Vagina (tissue), 2 donors: ENCODE results near the gene TRPV6.

Experiments
- POLR2A ChIP-seq, 2 donors: fragments of 450-650 bp; IDR thresholded peaks; one replicate each; pipeline ENCODE4 v1.6.1; 2017; ENCODE audit warnings: antibody characterized with exemption in 2 of 2, mild to moderate bottlenecking in 2 of 2, moderate library complexity in 2 of 2
- POLR2AphosphoS5 ChIP-seq, 2 donors: sonication (generic); formaldehyde crosslinking; IDR thresholded peaks; one replicate each; pipeline ENCODE4 v1.9.0; 2017; ENCODE audit warnings: antibody characterized with exemption in 2 of 2, mild to moderate bottlenecking in 2 of 2, low read depth in 1 of 2; ENCODE audit not compliant: insufficient read depth in 1 of 2
- TF ChIP-seq, protein P1 (sequence below), 3 experiments: fragments of 450-650 bp in 2 of 3; fragments of 200-600 bp in 1 of 3; sonication (generic) in 1 of 3; IDR thresholded peaks; one replicate each; pipeline ENCODE4 v1.5.1; 2017 to 2019; ENCODE audit warnings: antibody characterized with exemption in 3 of 3, mild to moderate bottlenecking in 2 of 3, moderate library complexity in 2 of 3

DNA sequence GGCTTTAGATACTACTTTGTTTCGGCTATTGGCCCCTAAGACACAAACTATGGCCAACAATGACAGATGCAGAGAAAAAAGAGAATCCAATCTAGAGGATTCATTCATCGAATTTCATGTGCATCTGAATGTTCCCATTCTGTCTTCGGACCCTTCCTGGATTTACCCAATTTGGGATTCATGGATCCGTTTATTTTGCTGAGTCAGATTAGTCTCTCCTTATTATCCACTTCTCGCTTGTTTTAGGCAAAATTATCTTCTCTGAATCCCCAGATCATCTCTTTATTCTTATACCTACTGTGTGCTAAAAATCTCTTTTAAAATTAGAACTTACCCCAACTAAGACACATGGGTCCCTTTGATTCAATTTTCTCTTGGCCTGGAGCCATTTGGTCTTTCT is 6.5 kb downstream of the TRPV6 start:
- TF ChIP-seq POLR2AphosphoS5 (IDR thresholded peaks at IDR 0.05; ENCODE audit: insufficient read depth in 1 of 2, low read depth in 1 of 2) = no peak
- TF ChIP-seq, protein P1, sequence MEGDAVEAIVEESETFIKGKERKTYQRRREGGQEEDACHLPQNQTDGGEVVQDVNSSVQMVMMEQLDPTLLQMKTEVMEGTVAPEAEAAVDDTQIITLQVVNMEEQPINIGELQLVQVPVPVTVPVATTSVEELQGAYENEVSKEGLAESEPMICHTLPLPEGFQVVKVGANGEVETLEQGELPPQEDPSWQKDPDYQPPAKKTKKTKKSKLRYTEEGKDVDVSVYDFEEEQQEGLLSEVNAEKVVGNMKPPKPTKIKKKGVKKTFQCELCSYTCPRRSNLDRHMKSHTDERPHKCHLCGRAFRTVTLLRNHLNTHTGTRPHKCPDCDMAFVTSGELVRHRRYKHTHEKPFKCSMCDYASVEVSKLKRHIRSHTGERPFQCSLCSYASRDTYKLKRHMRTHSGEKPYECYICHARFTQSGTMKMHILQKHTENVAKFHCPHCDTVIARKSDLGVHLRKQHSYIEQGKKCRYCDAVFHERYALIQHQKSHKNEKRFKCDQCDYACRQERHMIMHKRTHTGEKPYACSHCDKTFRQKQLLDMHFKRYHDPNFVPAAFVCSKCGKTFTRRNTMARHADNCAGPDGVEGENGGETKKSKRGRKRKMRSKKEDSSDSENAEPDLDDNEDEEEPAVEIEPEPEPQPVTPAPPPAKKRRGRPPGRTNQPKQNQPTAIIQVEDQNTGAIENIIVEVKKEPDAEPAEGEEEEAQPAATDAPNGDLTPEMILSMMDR (IDR thresholded peaks at IDR 0.05) = no peak
- no peak for TF ChIP-seq POLR2A (IDR thresholded peaks at IDR 0.05)
